SK-N-SH (cell line): ENCODE results near the gene CD180. TPM values are rescaled to one million over a fixed set of nuclear protein-coding genes. Genes with fewer than 3 reads are reported as not detected.

Source experiments
- CTCF ChIA-PET: fragments of 300-600, 350-600 bp; formaldehyde crosslinking; extraction: SDS; loops from one replicate; lab custom pipeline; 2021; lab: Yijun Ruan, JAX
- POLR2A ChIA-PET: fragments of 350-600 bp; sonication (Branson Sonifier 250); formaldehyde crosslinking; extraction: SDS; loops from one replicate; lab custom pipeline; 2020; ENCODE audit warnings: antibody characterized with exemption, inconsistent platforms; lab: Yijun Ruan, JAX
- DNase-seq: peaks from one replicate; pipeline ENCODE4 v3.0.0; 2012
- H2AFZ ChIP-seq: fragments of 200-600 bp; sonication (generic); 2 replicates; pipeline ENCODE4 v1.8.1; 2016; ENCODE audit warnings: antibody characterized with exemption, mild to moderate bottlenecking, low read depth
- H3F3A ChIP-seq: fragments of 200-600 bp; sonication (generic); replicated peaks from 2 replicates; pipeline ENCODE3; 2016; ENCODE audit warnings: antibody characterized with exemption, mild to moderate bottlenecking; ENCODE audit not compliant: insufficient read depth
- H3K27ac ChIP-seq, 2 experiments: fragments of 200-500 bp in 1 of 2; fragments of 200-600 bp in 1 of 2; sonication (Bioruptor generic) in 1 of 2; sonication (generic), shearing (Covaris generic) in 1 of 2; 2 replicates each; pipeline versions ENCODE4 v1.5.1 to v1.6.1; 2014 to 2016; ENCODE audit warnings: low read depth in 2 of 2, inconsistent platforms in 1 of 2, low read length in 1 of 2, mild to moderate bottlenecking in 1 of 2, mixed read lengths in 1 of 2
- H3K27me3 ChIP-seq: fragments of 200-600 bp; sonication (generic), shearing (Covaris generic); 2 replicates; pipeline ENCODE4 v1.6.1; 2016; ENCODE audit warnings: mixed run types; ENCODE audit not compliant: insufficient read depth
- H3K36me3 ChIP-seq, 2 experiments: fragments of 200-500 bp in 1 of 2; fragments of 200-600 bp in 1 of 2; sonication (Bioruptor generic) in 1 of 2; sonication (generic) in 1 of 2; replicated peaks in 1 of 2; 2 replicates each; pipeline versions ENCODE3 to v1.5.1; 2014 to 2016; ENCODE audit warnings: low read length in 1 of 2, mild to moderate bottlenecking in 1 of 2; ENCODE audit not compliant: insufficient read depth in 2 of 2, control insufficient read depth in 1 of 2
- H3K4me1 ChIP-seq, 2 experiments: fragments of 200-500 bp in 1 of 2; fragments of 200-600 bp in 1 of 2; sonication (Bioruptor generic) in 1 of 2; sonication (generic), shearing (Covaris generic) in 1 of 2; 2 replicates each; pipeline versions ENCODE4 v1.5.1 to v1.6.1; 2014 to 2016; ENCODE audit warnings: low read depth in 1 of 2, low read length in 1 of 2, mixed run types in 1 of 2; ENCODE audit not compliant: insufficient read depth in 2 of 2, control insufficient read depth in 1 of 2
- H3K4me2 ChIP-seq: fragments of 200-600 bp; sonication (generic), shearing (Covaris generic); 2 replicates; pipeline ENCODE4 v1.6.1; 2017; ENCODE audit warnings: mixed run types
- H3K4me3 ChIP-seq, 2 experiments: fragments of 200-500 bp in 1 of 2; fragments of 200-600 bp in 1 of 2; sonication (Bioruptor generic) in 1 of 2; sonication (generic), shearing (Covaris generic) in 1 of 2; 2 replicates each; pipeline versions ENCODE4 v1.5.1 to v1.8.1; 2014 to 2016; ENCODE audit warnings: low read depth in 2 of 2, inconsistent platforms in 1 of 2, low read length in 1 of 2, mild to moderate bottlenecking in 1 of 2, mixed read lengths in 1 of 2, moderate library complexity in 1 of 2
- H3K79me2 ChIP-seq: fragments of 200-600 bp; sonication (generic); 2 replicates; pipeline ENCODE4 v1.8.1; 2017; ENCODE audit warnings: mild to moderate bottlenecking; ENCODE audit not compliant: insufficient read depth
- H3K9ac ChIP-seq: fragments of 200-600 bp; sonication (generic); 2 replicates; pipeline ENCODE4 v1.6.1; 2017; ENCODE audit warnings: mixed run types
- H3K9me2 ChIP-seq: fragments of 200-600 bp; sonication (generic); 2 replicates; pipeline ENCODE4 v1.6.1; 2017; ENCODE audit warnings: mixed run types
- H3K9me3 ChIP-seq: fragments of 200-600 bp; sonication (generic); 2 replicates; pipeline ENCODE4 v1.6.1; 2017; ENCODE audit warnings: mixed run types, mild to moderate bottlenecking, moderate library complexity
- H4K20me1 ChIP-seq: fragments of 200-600 bp; sonication (generic); 2 replicates; pipeline ENCODE4 v1.6.1; 2017; ENCODE audit warnings: mild to moderate bottlenecking, mixed run types; ENCODE audit not compliant: insufficient read depth
- CHD2 ChIP-seq: fragments of 150-350 bp; IDR thresholded peaks from 2 replicates; pipeline ENCODE4 v1.6.1; 2018; ENCODE audit warnings: low read length; ENCODE audit not compliant: partially characterized antibody
- ELF1 ChIP-seq: IDR thresholded peaks from 2 replicates; pipeline ENCODE4 v1.4.0; 2012
- EP300 ChIP-seq, 2 experiments: IDR thresholded peaks; 2 replicates each; pipeline versions ENCODE4 v1.4.0 to v1.6.1; 2012; ENCODE audit warnings: borderline replicate concordance in 1 of 2, low read depth in 1 of 2, low read length in 1 of 2
- EZH2phosphoT487 ChIP-seq: fragments of 200-600 bp; sonication (generic); IDR thresholded peaks from 2 replicates; pipeline ENCODE4 v1.6.1; 2017; ENCODE audit warnings: low read depth, mixed run types, mild to moderate bottlenecking, antibody characterized with exemption, moderate library complexity, borderline replicate concordance
- FOXJ3 ChIP-seq: sonication (generic); formaldehyde crosslinking; IDR thresholded peaks from 2 replicates; pipeline ENCODE4 v1.5.1; 2020; ENCODE audit warnings: mild to moderate bottlenecking, missing genetic modification reagents
- JUND ChIP-seq: IDR thresholded peaks from 2 replicates; pipeline ENCODE4 v1.4.0; 2012
- MXI1 ChIP-seq: IDR thresholded peaks from 2 replicates; pipeline ENCODE4 v1.6.1; 2012; ENCODE audit warnings: mild to moderate bottlenecking, low read depth, low read length, improper control_type of control experiment
- NFIC ChIP-seq: IDR thresholded peaks from 2 replicates; pipeline ENCODE4 v1.4.0; 2012; ENCODE audit warnings: borderline replicate concordance
- REST ChIP-seq: IDR thresholded peaks from 2 replicates; pipeline ENCODE4 v1.6.1; 2012; ENCODE audit warnings: mild to moderate bottlenecking, low read depth, low read length, moderate library complexity
- SIN3A ChIP-seq: IDR thresholded peaks from 2 replicates; pipeline ENCODE4 v1.6.1; 2012; ENCODE audit warnings: low read depth, mild to moderate bottlenecking, low read length, moderate library complexity, borderline replicate concordance
- WGBS: methylation state at CpG from one replicate; pipeline ENCODE4 v1.1.6; 2017; ENCODE audit warnings: low lambda C conversion rate; 5-methylcytosine and 5-hydroxymethylcytosine counted together
- polyA plus RNA-seq, 3 experiments: library from polyadenylated mRNA; depleted of rRNA; stranded (reverse); fragments of >200 nt; gene quantifications; 2 replicates each; pipeline ENCODE4 v1.2.3, GENCODE V29; 2012
- TF ChIP-seq, protein P1 (sequence below): fragments of 150-350 bp; IDR thresholded peaks from 2 replicates; pipeline ENCODE4 v1.6.1; 2016; ENCODE audit warnings: mild to moderate bottlenecking, low read depth, low read length
- TF ChIP-seq, protein P2 (sequence below): IDR thresholded peaks from 2 replicates; pipeline ENCODE4 v1.4.0; 2012; ENCODE audit warnings: low read depth
- TF ChIP-seq, protein P3 (sequence below): fragments of 150-350 bp; IDR thresholded peaks from 2 replicates; pipeline ENCODE4 v1.6.1; 2017; ENCODE audit warnings: antibody characterized with exemption, low read length, low read depth, borderline replicate concordance
- TF ChIP-seq, protein P4 (sequence below): fragments of 200-600 bp; sonication (generic); IDR thresholded peaks from 2 replicates; pipeline ENCODE4 v1.6.1; 2017; ENCODE audit warnings: antibody characterized with exemption, mild to moderate bottlenecking, moderate library complexity

Gene CD180
- polyA plus RNA-seq, 1 of the 3 experiments (the other 2 are of a cell fraction): 0.02 TPM

DNA sequence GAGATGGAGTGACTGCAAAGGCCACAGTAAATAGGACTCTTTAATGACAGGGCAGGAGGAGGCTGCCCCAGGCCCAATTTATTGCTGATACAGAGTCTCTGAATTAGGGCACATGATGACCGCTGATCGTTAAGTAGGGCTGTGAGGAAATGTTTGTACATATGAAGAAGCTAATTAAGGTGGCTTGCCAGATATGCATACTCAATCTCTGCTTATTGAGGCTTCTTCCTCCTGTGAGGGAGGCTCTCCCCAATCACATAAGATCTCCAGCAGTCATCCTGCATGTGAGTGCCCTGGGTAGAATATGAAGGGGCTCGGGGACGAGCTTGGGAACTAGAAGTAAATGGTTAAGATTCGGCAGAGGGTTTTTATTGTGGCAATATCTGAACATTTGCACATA lies 8.2 kb upstream of the CD180 start:
- Histone ChIP-seq H3K27ac (peak overlapping the region in 1 of 2 experiments; percentile 90; a peak in 2 of 4 replicates), H3K36me3 (no peaks in the 10 kb centered on the region), H3K4me1 (peaks cover 0 to 20% of the 10 kb centered on the region in 2 experiments; a peak in 2 of 4 replicates), H3K9me2 (no peaks in the 10 kb centered on the region), H2AFZ (no peak overlapping the region), H3K4me3 (no peak overlapping the region), H3K27me3 (no peaks in the 10 kb centered on the region), H3K9ac (no peak overlapping the region), H3K4me2 (no peak overlapping the region), H4K20me1 (no peaks in the 10 kb centered on the region), H3K9me3 (no peaks in the 10 kb centered on the region), H3K79me2 (no peaks in the 10 kb centered on the region), H3F3A (no peaks in the 10 kb centered on the region)
- whole genome bisulfite sequencing: 79% methylated on average over 5 of the region's 5 CpGs
- ChIA-PET POLR2A (no interaction called here), CTCF (interaction anchor here (0.7 to 12.2 kb wide), 8 partner anchors 38 to 898 kb away, joined by 3 to 201 read pairs (median 4); no protein-coding TSS in a partner anchor)
- TF ChIP-seq FOXJ3 (CRISPR knock-in tag) (no peak), REST (no peak), MXI1 (no peak), NFIC (no peak), JUND (no peak), ELF1 (no peak)
- TF ChIP-seq, protein P1, sequence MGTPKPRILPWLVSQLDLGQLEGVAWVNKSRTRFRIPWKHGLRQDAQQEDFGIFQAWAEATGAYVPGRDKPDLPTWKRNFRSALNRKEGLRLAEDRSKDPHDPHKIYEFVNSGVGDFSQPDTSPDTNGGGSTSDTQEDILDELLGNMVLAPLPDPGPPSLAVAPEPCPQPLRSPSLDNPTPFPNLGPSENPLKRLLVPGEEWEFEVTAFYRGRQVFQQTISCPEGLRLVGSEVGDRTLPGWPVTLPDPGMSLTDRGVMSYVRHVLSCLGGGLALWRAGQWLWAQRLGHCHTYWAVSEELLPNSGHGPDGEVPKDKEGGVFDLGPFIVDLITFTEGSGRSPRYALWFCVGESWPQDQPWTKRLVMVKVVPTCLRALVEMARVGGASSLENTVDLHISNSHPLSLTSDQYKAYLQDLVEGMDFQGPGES: no peak
- TF ChIP-seq, protein P2, sequence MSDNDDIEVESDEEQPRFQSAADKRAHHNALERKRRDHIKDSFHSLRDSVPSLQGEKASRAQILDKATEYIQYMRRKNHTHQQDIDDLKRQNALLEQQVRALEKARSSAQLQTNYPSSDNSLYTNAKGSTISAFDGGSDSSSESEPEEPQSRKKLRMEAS: no peak
- no peak for DNase-seq

DNA sequence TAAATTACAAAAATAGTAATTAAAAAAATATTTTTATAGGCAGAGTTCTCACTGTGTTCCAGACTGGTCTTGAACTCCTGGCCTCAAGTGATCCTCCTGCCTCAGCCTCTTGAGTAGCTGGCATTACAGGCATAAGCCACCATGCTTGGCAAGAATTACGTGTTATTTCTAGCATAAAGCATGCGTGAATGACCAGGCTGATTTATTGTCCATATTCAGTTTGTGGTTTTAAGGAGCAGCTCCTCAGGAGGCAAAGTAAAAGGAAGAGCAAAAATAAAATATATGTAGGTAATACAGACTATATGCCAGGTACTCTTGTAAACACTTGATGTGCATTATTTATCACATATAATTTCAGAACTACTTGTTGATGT lies 7.1 kb upstream of the CD180 start:
- Histone ChIP-seq H3K9me3 (no peaks in the 10 kb centered on the region), H3K27me3 (no peaks in the 10 kb centered on the region), H3K9me2 (no peaks in the 10 kb centered on the region), H3K27ac (peak overlapping the region in 1 of 2 experiments; percentile 90; a peak in 1 of 4 replicates), H3K9ac (no peak overlapping the region), H3K4me2 (no peak overlapping the region), H3K4me1 (peaks cover 0 to 17% of the 10 kb centered on the region in 2 experiments; a peak in 2 of 4 replicates), H3K4me3 (no peak overlapping the region), H3K79me2 (no peaks in the 10 kb centered on the region), H3K36me3 (no peaks in the 10 kb centered on the region), H2AFZ (no peak overlapping the region), H3F3A (no peaks in the 10 kb centered on the region), H4K20me1 (no peaks in the 10 kb centered on the region)
- whole genome bisulfite sequencing: 59% methylated on average over 2 of the region's 2 CpGs
- DNase-seq: no peak
- ChIA-PET CTCF (interaction anchor here (0.6 to 12.2 kb wide), 2 partner anchors 43 to 407 kb away, joined by 3 to 201 read pairs; no protein-coding TSS in a partner anchor), POLR2A (no interaction called here)
- TF ChIP-seq CHD2 (no peak), ELF1 (no peak), EZH2phosphoT487 (no peak), EP300 (IDR thresholded peaks at IDR 0.05; ENCODE audit: borderline replicate concordance in 1 of 2, low read depth in 1 of 2, low read length in 1 of 2) (no peak), FOXJ3 (CRISPR knock-in tag) (no peak), SIN3A (no peak), REST (no peak)
- TF ChIP-seq, protein P2: no peak
- TF ChIP-seq, protein P3, sequence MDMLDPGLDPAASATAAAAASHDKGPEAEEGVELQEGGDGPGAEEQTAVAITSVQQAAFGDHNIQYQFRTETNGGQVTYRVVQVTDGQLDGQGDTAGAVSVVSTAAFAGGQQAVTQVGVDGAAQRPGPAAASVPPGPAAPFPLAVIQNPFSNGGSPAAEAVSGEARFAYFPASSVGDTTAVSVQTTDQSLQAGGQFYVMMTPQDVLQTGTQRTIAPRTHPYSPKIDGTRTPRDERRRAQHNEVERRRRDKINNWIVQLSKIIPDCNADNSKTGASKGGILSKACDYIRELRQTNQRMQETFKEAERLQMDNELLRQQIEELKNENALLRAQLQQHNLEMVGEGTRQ: no peak
- TF ChIP-seq, protein P4, sequence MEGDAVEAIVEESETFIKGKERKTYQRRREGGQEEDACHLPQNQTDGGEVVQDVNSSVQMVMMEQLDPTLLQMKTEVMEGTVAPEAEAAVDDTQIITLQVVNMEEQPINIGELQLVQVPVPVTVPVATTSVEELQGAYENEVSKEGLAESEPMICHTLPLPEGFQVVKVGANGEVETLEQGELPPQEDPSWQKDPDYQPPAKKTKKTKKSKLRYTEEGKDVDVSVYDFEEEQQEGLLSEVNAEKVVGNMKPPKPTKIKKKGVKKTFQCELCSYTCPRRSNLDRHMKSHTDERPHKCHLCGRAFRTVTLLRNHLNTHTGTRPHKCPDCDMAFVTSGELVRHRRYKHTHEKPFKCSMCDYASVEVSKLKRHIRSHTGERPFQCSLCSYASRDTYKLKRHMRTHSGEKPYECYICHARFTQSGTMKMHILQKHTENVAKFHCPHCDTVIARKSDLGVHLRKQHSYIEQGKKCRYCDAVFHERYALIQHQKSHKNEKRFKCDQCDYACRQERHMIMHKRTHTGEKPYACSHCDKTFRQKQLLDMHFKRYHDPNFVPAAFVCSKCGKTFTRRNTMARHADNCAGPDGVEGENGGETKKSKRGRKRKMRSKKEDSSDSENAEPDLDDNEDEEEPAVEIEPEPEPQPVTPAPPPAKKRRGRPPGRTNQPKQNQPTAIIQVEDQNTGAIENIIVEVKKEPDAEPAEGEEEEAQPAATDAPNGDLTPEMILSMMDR: no peak
